Liver (tissue), 9 donors: ENCODE measurements around the gene TIGD1. TPM values are rescaled to one million over a fixed set of nuclear protein-coding genes. Genes with fewer than 3 reads are reported as not detected.

Source experiments
- DNase-seq: peaks from one replicate; pipeline ENCODE4 v3.0.0-alpha.2; 2017; ENCODE audit warnings: low spot score
- H3K27ac ChIP-seq, 2 donors: one replicate each; pipeline ENCODE4 v1.7.0; 2013; ENCODE audit warnings: inconsistent platforms in 2 of 2, low read length in 2 of 2, control low read depth in 1 of 2, low read depth in 1 of 2, mild to moderate bottlenecking in 1 of 2
- H3K27me3 ChIP-seq, 4 donors: one replicate each; pipeline versions ENCODE4 v1.6.1 to v1.7.0; 2013; ENCODE audit warnings: low read length in 3 of 4, inconsistent platforms in 1 of 4, mild to moderate bottlenecking in 1 of 4, moderate library complexity in 1 of 4; ENCODE audit not compliant: control insufficient read depth in 4 of 4, insufficient read depth in 4 of 4
- H3K36me3 ChIP-seq, 4 donors: one replicate each; pipeline versions ENCODE4 v1.6.1 to v1.7.0; 2013; ENCODE audit warnings: low read length in 3 of 4, mild to moderate bottlenecking in 3 of 4, low read depth in 1 of 4, moderate library complexity in 1 of 4; ENCODE audit not compliant: control insufficient read depth in 4 of 4, insufficient read depth in 3 of 4
- H3K4me1 ChIP-seq, 4 donors: one replicate each; pipeline versions ENCODE4 v1.6.1 to v1.7.0; 2013; ENCODE audit warnings: low read length in 3 of 4, mild to moderate bottlenecking in 3 of 4, moderate library complexity in 1 of 4; ENCODE audit not compliant: control insufficient read depth in 4 of 4, insufficient read depth in 4 of 4
- H3K4me3 ChIP-seq, 3 donors: one replicate each; pipeline versions ENCODE4 v1.6.1 to v1.7.0; 2013; ENCODE audit warnings: low read length in 3 of 3, control low read depth in 1 of 3, low read depth in 1 of 3, mild to moderate bottlenecking in 1 of 3
- H3K9ac ChIP-seq, 2 donors: one replicate each; pipeline ENCODE4 v1.7.0; 2013; ENCODE audit warnings: low read length in 2 of 2, mild to moderate bottlenecking in 2 of 2, moderate library complexity in 2 of 2, control low read depth in 1 of 2, low read depth in 1 of 2
- H3K9me3 ChIP-seq, 4 donors: one replicate each; pipeline versions ENCODE4 v1.6.1 to v1.7.0; 2013; ENCODE audit warnings: low read length in 3 of 4; ENCODE audit not compliant: control insufficient read depth in 4 of 4
- EGR1 ChIP-seq, 2 donors: IDR thresholded peaks; 2 replicates each; pipeline ENCODE4 v1.6.1; 2016 to 2018; ENCODE audit warnings: antibody characterized with exemption in 2 of 2, low read depth in 2 of 2
- FOXA1 ChIP-seq: IDR thresholded peaks from 2 replicates; pipeline ENCODE4 v1.6.1; 2016; ENCODE audit warnings: antibody characterized with exemption
- FOXA2 ChIP-seq: IDR thresholded peaks from 2 replicates; pipeline ENCODE4 v1.6.1; 2016; ENCODE audit warnings: antibody characterized with exemption
- GABPA ChIP-seq, 2 donors: IDR thresholded peaks in 1 of 2; conservative IDR thresholded peaks in 1 of 2; 2 replicates each; pipeline ENCODE4 v1.6.1; 2016; ENCODE audit warnings: antibody characterized with exemption in 2 of 2, mild to moderate bottlenecking in 1 of 2, moderate library complexity in 1 of 2
- HNF4A ChIP-seq, 2 donors: conservative IDR thresholded peaks; 2 replicates each; pipeline ENCODE4 v1.6.1; 2016; ENCODE audit warnings: antibody characterized with exemption in 2 of 2, mild to moderate bottlenecking in 2 of 2
- HNF4G ChIP-seq: IDR thresholded peaks from 2 replicates; pipeline ENCODE4 v1.6.1; 2016; ENCODE audit warnings: antibody characterized with exemption
- JUND ChIP-seq, 2 donors: IDR thresholded peaks; 2 replicates each; pipeline ENCODE4 v1.6.1; 2016; ENCODE audit warnings: antibody characterized with exemption in 2 of 2
- NR2F2 ChIP-seq: IDR thresholded peaks from 2 replicates; pipeline ENCODE4 v1.6.1; 2016; ENCODE audit warnings: antibody characterized with exemption
- RAD21 ChIP-seq, 2 donors: IDR thresholded peaks; 2 replicates each; pipeline ENCODE4 v1.6.1; 2016; ENCODE audit warnings: antibody characterized with exemption in 2 of 2, mild to moderate bottlenecking in 2 of 2
- REST ChIP-seq: IDR thresholded peaks from 2 replicates; pipeline ENCODE4 v1.6.1; 2016; ENCODE audit warnings: antibody characterized with exemption, mild to moderate bottlenecking
- RXRA ChIP-seq, 2 donors: IDR thresholded peaks; 2 replicates each; pipeline ENCODE4 v1.6.1; 2017 to 2018; ENCODE audit warnings: antibody characterized with exemption in 2 of 2, mild to moderate bottlenecking in 1 of 2
- SP1 ChIP-seq: IDR thresholded peaks from 2 replicates; pipeline ENCODE4 v1.6.1; 2018; ENCODE audit warnings: antibody characterized with exemption, mild to moderate bottlenecking
- TAF1 ChIP-seq: conservative IDR thresholded peaks from 2 replicates; pipeline ENCODE4 v1.6.1; 2016; ENCODE audit warnings: antibody characterized with exemption, mild to moderate bottlenecking
- YY1 ChIP-seq: IDR thresholded peaks from 2 replicates; pipeline ENCODE4 v1.6.1; 2016; ENCODE audit warnings: antibody characterized with exemption, mild to moderate bottlenecking
- ZBTB33 ChIP-seq: IDR thresholded peaks from 2 replicates; pipeline ENCODE4 v1.6.1; 2016; ENCODE audit warnings: antibody characterized with exemption
- WGBS: extraction: QIAGEN DNeasy Blood & Tissue Kit; methylation state at CpG from one replicate; pipeline ENCODE4 v1.1.7; 2013; 5-methylcytosine and 5-hydroxymethylcytosine counted together
- polyA plus RNA-seq, 2 donors: library from polyadenylated mRNA; stranded (reverse) in 1 of 2; unstranded in 1 of 2; fragments of 200-250 nt in 1 of 2; fragments of >200 nt in 1 of 2; fragmentation: Nextera tagmentation in 1 of 2; extraction: Ambion mirVana in 1 of 2; gene quantifications; one replicate each; pipeline versions ENCODE4 v1.2.1 to v1.2.3, GENCODE V29; 2013 to 2015
- total RNA-seq, 2 donors: library from RNA; depleted of rRNA; stranded (reverse); fragments of >200 nt; gene quantifications; one replicate each; pipeline ENCODE4 v1.2.3, GENCODE V29; 2014
- TF ChIP-seq, protein P1 (sequence below): IDR thresholded peaks from 2 replicates; pipeline ENCODE4 v1.6.1; 2016; ENCODE audit warnings: antibody characterized with exemption
- TF ChIP-seq, protein P2 (sequence below): IDR thresholded peaks from 2 replicates; pipeline ENCODE4 v1.6.1; 2016; ENCODE audit warnings: antibody characterized with exemption
- donor health status: healthy.
- donor health status: healthy.
- donor health status: healthy.
- donor health status: healthy.
- donor health status: healthy.

The TIGD1 gene
- total and polyA plus RNA-seq, 4 donors = 0.50 to 3.0 (median 1.7) TPM

GRCh38 chr2:232588680-232589585 is 38.6 kb upstream of the TIGD1 start:
- H3K36me3 ChIP-seq = no peaks in the 10 kb centered on the region
- 67% methylated on average over 18 of the region's 18 CpGs for WGBS
- H3K9me3 ChIP-seq = no peaks in the 10 kb centered on the region
- TF ChIP-seq ZBTB33 (peak; percentile 33), GABPA (IDR thresholded peaks at IDR 0.05 in 1 of 2, conservative IDR thresholded peaks at IDR 0.05 in 1 of 2) (no peak), YY1 (peak; percentile 90), REST (peak; percentile 77), SP1 (peak; percentile 30), FOXA1 (peak; percentile 40), FOXA2 (peak; percentile 24), HNF4G (no peak), NR2F2 (no peak), HNF4A (conservative IDR thresholded peaks at IDR 0.05) (peak; percentile 23 to 50), RXRA (IDR thresholded peaks at IDR 0.05) (peak; percentile 30 to 67), RAD21 (IDR thresholded peaks at IDR 0.05) (peak; percentile 34 to 47), JUND (IDR thresholded peaks at IDR 0.05) (peak in 1 of 2 donors; percentile 42)
- TF ChIP-seq, protein P1, sequence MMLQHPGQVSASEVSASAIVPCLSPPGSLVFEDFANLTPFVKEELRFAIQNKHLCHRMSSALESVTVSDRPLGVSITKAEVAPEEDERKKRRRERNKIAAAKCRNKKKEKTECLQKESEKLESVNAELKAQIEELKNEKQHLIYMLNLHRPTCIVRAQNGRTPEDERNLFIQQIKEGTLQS = no peak
- TF ChIP-seq, protein P2, sequence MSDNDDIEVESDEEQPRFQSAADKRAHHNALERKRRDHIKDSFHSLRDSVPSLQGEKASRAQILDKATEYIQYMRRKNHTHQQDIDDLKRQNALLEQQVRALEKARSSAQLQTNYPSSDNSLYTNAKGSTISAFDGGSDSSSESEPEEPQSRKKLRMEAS = no peak
- H3K4me1 ChIP-seq = peaks cover 2 to 11% (median 6%) of the 10 kb centered on the region in 4 donors
- no peaks in the 10 kb centered on the region for H3K27me3 ChIP-seq
- no peak for DNase-seq
- H3K9ac ChIP-seq = no peak overlapping the region
- H3K27ac ChIP-seq = peak overlapping the region in 1 of 2 donors; percentile 38
- no peak overlapping the region for H3K4me3 ChIP-seq

GRCh38 chr2:232588031-232588430 is 37.7 kb upstream of the TIGD1 start:
- no peak overlapping the region for H3K9ac ChIP-seq
- no peak overlapping the region for H3K27ac ChIP-seq
- H3K4me3 ChIP-seq = no peak overlapping the region
- no peaks in the 10 kb centered on the region for H3K27me3 ChIP-seq
- whole genome bisulfite sequencing = 94% methylated on average over 8 of the region's 8 CpGs
- H3K9me3 ChIP-seq = no peaks in the 10 kb centered on the region
- H3K4me1 ChIP-seq = peaks cover 2 to 11% (median 6%) of the 10 kb centered on the region in 4 donors
- no peak for DNase-seq
- peaks cover 0 to 2% (median 0%) of the 10 kb centered on the region in 4 donors for H3K36me3 ChIP-seq
- TF ChIP-seq FOXA2 = no peak
- no peak for TF ChIP-seq REST
- no peak for TF ChIP-seq SP1
- TF ChIP-seq, protein P2 = no peak
- TF ChIP-seq HNF4G = no peak
- TF ChIP-seq FOXA1 = no peak
- TF ChIP-seq JUND (IDR thresholded peaks at IDR 0.05) = no peak
- TF ChIP-seq EGR1 (IDR thresholded peaks at IDR 0.05; ENCODE audit: low read depth in 2 of 2) = no peak
- TF ChIP-seq RAD21 (IDR thresholded peaks at IDR 0.05) = no peak
- TF ChIP-seq GABPA (IDR thresholded peaks at IDR 0.05 in 1 of 2, conservative IDR thresholded peaks at IDR 0.05 in 1 of 2) = no peak
- TF ChIP-seq RXRA (IDR thresholded peaks at IDR 0.05) = no peak
- TF ChIP-seq TAF1 = no peak
- no peak for TF ChIP-seq YY1
- no peak for TF ChIP-seq NR2F2
- TF ChIP-seq, protein P1 = no peak
- TF ChIP-seq HNF4A (conservative IDR thresholded peaks at IDR 0.05) = no peak
